Endothelial cell of umbilical vein (primary cell): ENCODE data around the gene SPTSSA.

ENCODE experiments used
- CTCF ChIP-seq, 2 donors: IDR thresholded peaks; 1 replicate in 1 of 2; 2 replicates in 1 of 2; pipeline ENCODE4 v1.5.1; 2011; ENCODE audit warnings: low read length in 2 of 2, mild to moderate bottlenecking in 2 of 2, moderate library complexity in 2 of 2, control low read depth in 1 of 2, inconsistent platforms in 1 of 2, low read depth in 1 of 2; ENCODE audit not compliant: insufficient read depth in 1 of 2; ENCODE audit errors: extremely low read depth in 1 of 2
- EZH2 ChIP-seq: IDR thresholded peaks from 2 replicates; pipeline ENCODE4 v1.6.1; 2012; ENCODE audit warnings: borderline replicate concordance, low read depth, mild to moderate bottlenecking, moderate library complexity, low read length, inconsistent platforms; ENCODE audit not compliant: severe bottlenecking
- FOS ChIP-seq: IDR thresholded peaks from 2 replicates; pipeline ENCODE4 v1.6.1; 2011; ENCODE audit warnings: mild to moderate bottlenecking, low read length, moderate library complexity, borderline replicate concordance; ENCODE audit not compliant: insufficient read depth
- GATA2 ChIP-seq: IDR thresholded peaks from 2 replicates; pipeline ENCODE4 v1.7.0; 2011; ENCODE audit warnings: low read depth, mild to moderate bottlenecking, moderate library complexity, mixed read lengths, low read length; ENCODE audit not compliant: insufficient read length, insufficient read depth
- JUN ChIP-seq: IDR thresholded peaks from 2 replicates; pipeline ENCODE4 v1.6.1; 2011; ENCODE audit warnings: borderline replicate concordance, low read depth; ENCODE audit not compliant: insufficient read length, insufficient read depth
- MAX ChIP-seq: IDR thresholded peaks from 2 replicates; pipeline ENCODE4 v1.6.1; 2011; ENCODE audit not compliant: insufficient read depth, insufficient read length
- POLR2A ChIP-seq: IDR thresholded peaks from 2 replicates; pipeline ENCODE4 v1.6.1; 2012; ENCODE audit warnings: low read depth, mild to moderate bottlenecking, control low read depth, low read length
- POLR2AphosphoS5 ChIP-seq: IDR thresholded peaks from 2 replicates; pipeline ENCODE4 v1.6.1; 2012; ENCODE audit warnings: low read depth, mild to moderate bottlenecking, control low read depth, low read length, moderate library complexity; ENCODE audit not compliant: insufficient read depth

GRCh38 chr14:34404416-34404815 is 57.6 kb downstream of the SPTSSA start:
- TF ChIP-seq CTCF (IDR thresholded peaks at IDR 0.05; ENCODE audit: extremely low read depth in 1 of 2, insufficient read depth in 1 of 2, low read depth in 1 of 2, low read length in 2 of 2), result no peak
- TF ChIP-seq POLR2AphosphoS5, result no peak
- TF ChIP-seq POLR2A, result no peak
- TF ChIP-seq JUN, result no peak
- no peak for TF ChIP-seq MAX
- no peak for TF ChIP-seq EZH2
- no peak for TF ChIP-seq GATA2
- no peak for TF ChIP-seq FOS
